ENCODE results near the gene TMEM237.

- no peak for TF ChIP-seq POLR2A (IDR thresholded peaks at IDR 0.05)
- TF ChIP-seq, protein P1, sequence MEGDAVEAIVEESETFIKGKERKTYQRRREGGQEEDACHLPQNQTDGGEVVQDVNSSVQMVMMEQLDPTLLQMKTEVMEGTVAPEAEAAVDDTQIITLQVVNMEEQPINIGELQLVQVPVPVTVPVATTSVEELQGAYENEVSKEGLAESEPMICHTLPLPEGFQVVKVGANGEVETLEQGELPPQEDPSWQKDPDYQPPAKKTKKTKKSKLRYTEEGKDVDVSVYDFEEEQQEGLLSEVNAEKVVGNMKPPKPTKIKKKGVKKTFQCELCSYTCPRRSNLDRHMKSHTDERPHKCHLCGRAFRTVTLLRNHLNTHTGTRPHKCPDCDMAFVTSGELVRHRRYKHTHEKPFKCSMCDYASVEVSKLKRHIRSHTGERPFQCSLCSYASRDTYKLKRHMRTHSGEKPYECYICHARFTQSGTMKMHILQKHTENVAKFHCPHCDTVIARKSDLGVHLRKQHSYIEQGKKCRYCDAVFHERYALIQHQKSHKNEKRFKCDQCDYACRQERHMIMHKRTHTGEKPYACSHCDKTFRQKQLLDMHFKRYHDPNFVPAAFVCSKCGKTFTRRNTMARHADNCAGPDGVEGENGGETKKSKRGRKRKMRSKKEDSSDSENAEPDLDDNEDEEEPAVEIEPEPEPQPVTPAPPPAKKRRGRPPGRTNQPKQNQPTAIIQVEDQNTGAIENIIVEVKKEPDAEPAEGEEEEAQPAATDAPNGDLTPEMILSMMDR (IDR thresholded peaks at IDR 0.05), result no peak
These were observed 5.0 kb downstream of the TMEM237 start for GRCh38 chr2:201638326-201638725.

Measured in right lobe of liver (tissue), 4 donors.